Fibroblast of lung (primary cell): Measurements from ENCODE around the gene XIRP2.

Experiments used
- EZH2 ChIP-seq: IDR thresholded peaks from 2 replicates; pipeline ENCODE4 v1.5.1; 2012; ENCODE audit warnings: low read length, control low read depth, mild to moderate bottlenecking; ENCODE audit errors: missing control alignments
- TF ChIP-seq, protein P1 (sequence below), 2 donors: IDR thresholded peaks in 1 of 2; conservative IDR thresholded peaks in 1 of 2; 1 replicate in 1 of 2; 2 replicates in 1 of 2; pipeline ENCODE4 v1.5.1; 2011 to 2012; ENCODE audit warnings: low read length in 2 of 2, control low read depth in 1 of 2, inconsistent platforms in 1 of 2, low read depth in 1 of 2, mild to moderate bottlenecking in 1 of 2

DNA sequence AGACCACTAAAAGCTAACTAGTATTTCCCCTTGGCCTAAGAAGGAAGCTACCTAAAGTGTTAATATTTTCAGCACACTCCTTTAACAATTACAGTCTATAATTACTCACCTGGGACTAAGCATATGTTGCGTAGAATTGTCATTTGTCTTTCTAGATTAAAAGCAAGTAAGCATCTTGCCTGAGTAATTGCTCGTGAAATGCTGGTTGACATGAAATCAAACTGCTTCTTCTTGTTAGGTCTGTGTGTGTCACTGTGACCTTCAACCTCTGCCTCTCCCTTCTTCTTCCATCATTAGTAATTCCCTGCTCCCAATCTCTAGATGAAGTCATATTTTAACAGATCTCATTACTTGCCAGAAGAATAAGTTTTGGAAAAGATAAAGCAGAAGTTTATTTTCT, 212.2 kb downstream of the XIRP2 start:
- TF ChIP-seq, protein P1, sequence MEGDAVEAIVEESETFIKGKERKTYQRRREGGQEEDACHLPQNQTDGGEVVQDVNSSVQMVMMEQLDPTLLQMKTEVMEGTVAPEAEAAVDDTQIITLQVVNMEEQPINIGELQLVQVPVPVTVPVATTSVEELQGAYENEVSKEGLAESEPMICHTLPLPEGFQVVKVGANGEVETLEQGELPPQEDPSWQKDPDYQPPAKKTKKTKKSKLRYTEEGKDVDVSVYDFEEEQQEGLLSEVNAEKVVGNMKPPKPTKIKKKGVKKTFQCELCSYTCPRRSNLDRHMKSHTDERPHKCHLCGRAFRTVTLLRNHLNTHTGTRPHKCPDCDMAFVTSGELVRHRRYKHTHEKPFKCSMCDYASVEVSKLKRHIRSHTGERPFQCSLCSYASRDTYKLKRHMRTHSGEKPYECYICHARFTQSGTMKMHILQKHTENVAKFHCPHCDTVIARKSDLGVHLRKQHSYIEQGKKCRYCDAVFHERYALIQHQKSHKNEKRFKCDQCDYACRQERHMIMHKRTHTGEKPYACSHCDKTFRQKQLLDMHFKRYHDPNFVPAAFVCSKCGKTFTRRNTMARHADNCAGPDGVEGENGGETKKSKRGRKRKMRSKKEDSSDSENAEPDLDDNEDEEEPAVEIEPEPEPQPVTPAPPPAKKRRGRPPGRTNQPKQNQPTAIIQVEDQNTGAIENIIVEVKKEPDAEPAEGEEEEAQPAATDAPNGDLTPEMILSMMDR (conservative IDR thresholded peaks at IDR 0.05 in 1 of 2, IDR thresholded peaks at IDR 0.05 in 1 of 2; ENCODE audit: low read depth in 1 of 2, low read length in 2 of 2), result no peak
- no peak for TF ChIP-seq EZH2
